Urinary bladder (tissue), 4 donors: Measurements from ENCODE around the gene IFT43. TPM values are rescaled to one million over a fixed set of nuclear protein-coding genes. Genes with fewer than 3 reads are reported as not detected.

Experiments
- DNase-seq: peaks from one replicate; pipeline ENCODE4 v3.0.0-alpha.2; 2015; ENCODE audit errors: extremely low spot score
- H3K27ac ChIP-seq: one replicate; pipeline ENCODE4 v1.5.1; 2013; ENCODE audit warnings: low read depth, mild to moderate bottlenecking, moderate library complexity
- H3K36me3 ChIP-seq: one replicate; pipeline ENCODE4 v1.6.1; 2013; ENCODE audit warnings: mild to moderate bottlenecking, moderate library complexity; ENCODE audit not compliant: insufficient read depth
- H3K4me1 ChIP-seq: one replicate; pipeline ENCODE4 v1.6.1; 2013; ENCODE audit warnings: mild to moderate bottlenecking, moderate library complexity; ENCODE audit not compliant: insufficient read depth
- H3K4me3 ChIP-seq: one replicate; pipeline ENCODE4 v1.5.1; 2013; ENCODE audit warnings: low read depth, low read length
- WGBS: extraction: QIAGEN DNeasy Blood & Tissue Kit; methylation state at CpG from one replicate; pipeline ENCODE4 v1.1.7; 2013; 5-methylcytosine and 5-hydroxymethylcytosine counted together
- polyA plus RNA-seq: library from polyadenylated mRNA; stranded (reverse); fragments of 200-250 nt; gene quantifications from one replicate; pipeline ENCODE4 v1.2.3, GENCODE V29; 2013
- total RNA-seq: library from RNA; depleted of rRNA; stranded (reverse); fragments of >200 nt; gene quantifications from one replicate; pipeline ENCODE4 v1.2.3, GENCODE V29; 2014
- donor health status: healthy with polysubstance abuse.
- donor health status: healthy.

The IFT43 gene
- total and polyA plus RNA-seq, 2 donors, result 31.2 to 39.3 TPM

- Histone ChIP-seq H3K4me1 (no peaks in the 10 kb centered on the region), H3K4me3 (no peak overlapping the region), H3K36me3 (no peaks in the 10 kb centered on the region), H3K27ac (no peak overlapping the region)
- no peak for DNase-seq
- WGBS, result 83% methylated on average over 15 of the region's 15 CpGs
Observed at GRCh38 chr14:76053572-76054355, 68.2 kb downstream of the IFT43 start.

DNA sequence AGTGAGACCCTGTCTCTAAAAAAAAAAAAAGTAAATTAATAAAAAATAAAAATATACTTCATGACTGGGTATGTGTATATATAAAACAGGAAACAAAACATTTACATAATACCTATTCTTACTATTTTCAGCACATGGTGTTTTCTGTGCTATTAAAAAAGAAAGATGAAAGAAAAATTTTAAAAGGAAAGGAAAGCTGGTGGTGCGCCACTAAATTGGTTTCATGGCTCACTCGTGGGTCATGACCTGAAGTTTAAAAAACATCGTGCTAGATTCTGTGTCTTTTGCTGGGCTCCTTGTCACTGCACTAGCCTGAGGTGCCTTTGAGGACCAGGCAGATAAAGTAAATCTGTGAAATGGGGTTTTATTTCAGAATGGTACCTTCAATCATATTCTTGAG lies 69.8 kb downstream of the IFT43 start:
- Histone ChIP-seq H3K27ac (no peak overlapping the region), H3K4me3 (no peak overlapping the region), H3K36me3 (no peaks in the 10 kb centered on the region), H3K4me1 (no peaks in the 10 kb centered on the region)
- 45% methylated on average over 3 of the region's 3 CpGs for WGBS
- no peak for DNase-seq

GRCh38 chr14:76056128-76056527 lies 70.6 kb downstream of the IFT43 start:
- Histone ChIP-seq H3K4me3 (no peak overlapping the region), H3K4me1 (no peaks in the 10 kb centered on the region), H3K27ac (no peak overlapping the region), H3K36me3 (no peaks in the 10 kb centered on the region)
- 93% methylated on average over 8 of the region's 8 CpGs for WGBS
- no peak for DNase-seq

- Histone ChIP-seq H3K27ac (no peak overlapping the region), H3K36me3 (no peaks in the 10 kb centered on the region), H3K4me3 (no peak overlapping the region), H3K4me1 (no peaks in the 10 kb centered on the region)
- WGBS, result 85% methylated on average over 11 of the region's 11 CpGs
- DNase-seq, result no peak
Observed at GRCh38 chr14:76057914-76058313, 72.4 kb downstream of the IFT43 start.

GRCh38 chr14:76063327-76063726 lies 77.8 kb downstream of the IFT43 start:
- Histone ChIP-seq H3K27ac (no peak overlapping the region), H3K4me1 (no peaks in the 10 kb centered on the region), H3K4me3 (no peak overlapping the region), H3K36me3 (peaks cover 1% of the 10 kb centered on the region)
- WGBS, result 67% methylated on average over 3 of the region's 3 CpGs
- no peak for DNase-seq

GRCh38 chr14:76065519-76065918 lies 80.0 kb downstream of the IFT43 start:
- H3K36me3 ChIP-seq, result peaks cover 1% of the 10 kb centered on the region
- no peaks in the 10 kb centered on the region for H3K4me1 ChIP-seq
- no peak for DNase-seq
- no peak overlapping the region for H3K27ac ChIP-seq
- H3K4me3 ChIP-seq, result no peak overlapping the region
- over 99% methylated on average over 3 of the region's 3 CpGs for WGBS

- H3K36me3 ChIP-seq, result peaks cover 1% of the 10 kb centered on the region
- no peak overlapping the region for H3K27ac ChIP-seq
- no peak overlapping the region for H3K4me3 ChIP-seq
- WGBS, result 86% methylated on average over 5 of the region's 5 CpGs
- no peaks in the 10 kb centered on the region for H3K4me1 ChIP-seq
- DNase-seq, result no peak
Observed at GRCh38 chr14:76067536-76067935, 82.0 kb downstream of the IFT43 start.

DNA sequence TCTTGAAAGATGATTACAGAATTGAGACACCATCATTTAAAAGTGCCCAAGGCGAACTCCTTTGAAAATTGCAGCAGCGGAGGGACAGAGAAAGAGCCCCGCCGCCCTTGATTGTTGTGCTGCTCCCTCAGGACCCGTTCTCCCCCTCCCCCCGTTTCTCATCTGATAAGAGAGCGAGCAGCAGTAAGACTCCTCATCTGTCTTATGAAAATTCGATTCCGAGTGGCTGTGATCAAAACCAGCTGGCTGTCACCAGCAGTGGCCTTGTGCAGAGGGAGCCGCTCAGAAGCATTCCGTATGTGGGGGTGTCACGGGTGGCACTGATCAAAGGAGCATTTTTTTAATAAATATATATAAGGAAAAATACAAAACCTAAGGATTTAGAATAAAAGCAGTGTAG lies 88.2 kb downstream of the IFT43 start:
- Histone ChIP-seq H3K36me3 (no peaks in the 10 kb centered on the region), H3K4me3 (no peak overlapping the region), H3K27ac (no peak overlapping the region), H3K4me1 (no peaks in the 10 kb centered on the region)
- no peak for DNase-seq
- whole genome bisulfite sequencing, result 63% methylated on average over 12 of the region's 12 CpGs

GRCh38 chr14:76077340-76077739 lies 91.8 kb downstream of the IFT43 start:
- WGBS, result 83% methylated on average over 2 of the region's 2 CpGs
- Histone ChIP-seq H3K4me1 (no peaks in the 10 kb centered on the region), H3K4me3 (no peak overlapping the region), H3K36me3 (no peaks in the 10 kb centered on the region), H3K27ac (no peak overlapping the region)
- no peak for DNase-seq

DNA sequence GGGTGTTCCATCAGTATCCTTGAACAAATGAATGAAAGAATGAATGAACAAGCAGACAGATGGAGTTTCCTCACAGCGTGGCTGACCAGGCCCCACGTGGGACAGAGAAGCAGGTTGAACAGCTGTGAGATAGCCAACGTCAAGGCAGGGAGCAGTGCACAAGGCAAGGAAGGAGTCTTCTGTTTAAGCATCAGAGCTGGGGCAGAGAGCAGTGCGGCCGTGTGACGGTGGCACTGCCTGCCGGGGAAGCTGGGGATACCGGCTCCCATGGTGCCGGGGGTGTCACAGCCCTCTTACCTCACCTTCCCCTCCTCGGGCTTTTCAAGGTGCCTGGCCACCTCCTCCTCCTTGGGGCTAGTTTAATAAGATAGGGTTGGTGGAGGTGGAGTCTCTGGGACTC lies 92.9 kb downstream of the IFT43 start:
- Histone ChIP-seq H3K36me3 (no peaks in the 10 kb centered on the region), H3K27ac (no peak overlapping the region), H3K4me1 (no peaks in the 10 kb centered on the region), H3K4me3 (no peak overlapping the region)
- 93% methylated on average over 10 of the region's 10 CpGs for WGBS
- DNase-seq, result no peak

DNA sequence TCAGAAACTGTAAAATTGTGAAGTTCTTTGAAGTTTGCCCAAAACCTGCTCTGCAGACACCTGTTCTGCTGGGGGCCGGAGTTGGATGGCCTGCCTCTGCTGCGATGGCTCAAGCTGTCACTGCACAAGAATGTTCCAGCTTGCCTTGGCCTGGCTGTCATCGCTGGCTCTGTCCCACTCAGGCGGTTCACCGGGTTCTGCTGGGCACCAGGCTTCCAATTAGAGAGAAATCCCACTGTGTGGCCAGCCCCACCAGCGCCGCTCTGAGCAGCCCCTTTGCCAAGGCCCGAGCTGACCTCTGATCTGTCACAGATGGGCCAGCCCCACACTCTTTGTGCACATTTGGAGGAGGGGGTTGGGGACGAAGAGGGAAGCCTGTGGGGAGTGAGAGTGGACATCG lies 94.5 kb downstream of the IFT43 start:
- Histone ChIP-seq H3K36me3 (no peaks in the 10 kb centered on the region), H3K27ac (no peak overlapping the region)
- WGBS, result 69% methylated on average over 10 of the region's 10 CpGs

DNA sequence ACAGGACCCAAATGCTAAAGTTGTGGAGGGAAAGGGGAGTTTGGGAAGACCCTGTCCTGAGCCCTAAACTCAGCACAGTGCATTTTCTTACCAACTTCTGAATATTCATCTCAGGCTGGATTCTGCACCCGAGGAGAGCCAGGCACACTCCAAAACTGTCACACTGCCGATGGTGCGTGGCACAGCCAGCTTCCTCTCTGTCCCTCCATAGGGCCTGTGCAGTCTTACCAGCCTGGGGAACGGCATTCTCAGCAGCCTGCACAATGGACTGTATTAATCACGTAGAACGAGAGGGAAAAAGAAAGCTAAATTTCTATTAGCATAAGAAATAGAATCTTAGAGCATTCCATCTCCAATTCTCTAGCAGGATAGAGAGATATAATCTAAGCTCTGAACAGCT lies 94.9 kb downstream of the IFT43 start:
- WGBS, result 76% methylated on average over 6 of the region's 6 CpGs
- H3K27ac ChIP-seq, result no peak overlapping the region

More for the DNA sequence above, 94.5 kb downstream of the IFT43 start:
- DNase-seq, result no peak
- no peak overlapping the region for H3K4me3 ChIP-seq
- H3K4me1 ChIP-seq, result no peaks in the 10 kb centered on the region

DNA sequence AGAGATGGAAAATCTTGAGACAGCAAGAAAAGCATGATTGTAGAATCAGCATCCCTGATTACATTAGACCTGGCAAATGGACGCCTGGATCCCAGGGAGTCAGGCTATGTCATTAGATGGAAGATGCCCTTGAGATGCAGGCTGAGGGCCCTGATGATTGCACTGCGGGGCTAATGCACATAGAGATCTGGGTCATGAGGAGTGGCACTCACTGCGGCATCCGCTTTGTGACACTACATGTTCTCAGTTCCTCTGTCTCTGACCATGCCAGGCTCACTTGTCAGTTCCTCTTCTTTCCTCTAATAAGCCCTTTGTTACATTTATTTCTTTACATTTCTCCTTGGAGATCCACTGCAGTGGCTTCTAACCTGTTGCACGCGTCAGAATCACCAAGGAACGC lies 96.1 kb downstream of the IFT43 start:
- 88% methylated on average over 7 of the region's 7 CpGs for WGBS
- H3K27ac ChIP-seq, result no peak overlapping the region
- no peak for DNase-seq
- H3K4me1 ChIP-seq, result no peaks in the 10 kb centered on the region
- H3K36me3 ChIP-seq, result no peaks in the 10 kb centered on the region
- no peak overlapping the region for H3K4me3 ChIP-seq

More for the DNA sequence above, 94.9 kb downstream of the IFT43 start:
- Histone ChIP-seq H3K4me3 (no peak overlapping the region), H3K36me3 (no peaks in the 10 kb centered on the region), H3K4me1 (no peaks in the 10 kb centered on the region)
- DNase-seq, result no peak

GRCh38 chr14:76083796-76084765 lies 98.5 kb downstream of the IFT43 start:
- no peak overlapping the region for H3K4me3 ChIP-seq
- H3K36me3 ChIP-seq, result no peaks in the 10 kb centered on the region
- no peak overlapping the region for H3K27ac ChIP-seq
- no peaks in the 10 kb centered on the region for H3K4me1 ChIP-seq
- DNase-seq, result no peak
- 81% methylated on average over 25 of the region's 25 CpGs for WGBS
